SW 1271 (cell line): ENCODE results near the gene KAZN.

Experiments used
- DNase-seq, 2 experiments: peaks; one replicate each; lab custom pipeline; 2025; lab: John Stamatoyannopoulos, UW

Gene KAZN

DNA sequence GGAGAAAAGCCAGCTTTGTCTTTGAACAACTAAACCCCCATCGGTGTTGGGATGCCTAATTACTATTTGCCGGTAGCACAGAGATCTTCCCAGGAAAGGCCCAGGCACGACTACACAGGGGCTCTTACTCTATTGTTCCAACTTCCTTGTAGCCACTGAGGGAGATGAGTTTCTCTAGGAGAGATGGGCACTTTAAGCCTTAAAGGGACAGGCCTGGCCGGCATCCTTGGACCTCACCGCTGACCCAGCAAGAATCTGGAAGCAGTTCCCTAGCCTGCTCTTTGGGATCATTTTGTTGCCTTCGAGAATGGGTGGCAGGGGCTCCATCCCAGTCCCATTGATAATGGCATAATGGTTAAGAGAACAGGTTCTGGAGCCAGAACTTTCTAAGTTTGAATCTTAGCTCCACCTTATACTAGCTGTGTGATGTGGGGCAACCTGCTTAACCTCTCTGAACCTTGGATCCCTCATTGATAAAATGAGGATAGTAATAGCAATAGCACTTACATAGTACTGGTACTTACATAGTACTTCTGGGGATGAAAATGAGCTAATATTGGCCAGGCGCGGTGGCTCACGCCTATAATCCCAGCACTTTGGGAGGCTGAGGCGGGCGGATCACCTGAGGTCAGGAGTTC is 316.0 kb downstream of the KAZN start:
- no peak for DNase-seq

DNA sequence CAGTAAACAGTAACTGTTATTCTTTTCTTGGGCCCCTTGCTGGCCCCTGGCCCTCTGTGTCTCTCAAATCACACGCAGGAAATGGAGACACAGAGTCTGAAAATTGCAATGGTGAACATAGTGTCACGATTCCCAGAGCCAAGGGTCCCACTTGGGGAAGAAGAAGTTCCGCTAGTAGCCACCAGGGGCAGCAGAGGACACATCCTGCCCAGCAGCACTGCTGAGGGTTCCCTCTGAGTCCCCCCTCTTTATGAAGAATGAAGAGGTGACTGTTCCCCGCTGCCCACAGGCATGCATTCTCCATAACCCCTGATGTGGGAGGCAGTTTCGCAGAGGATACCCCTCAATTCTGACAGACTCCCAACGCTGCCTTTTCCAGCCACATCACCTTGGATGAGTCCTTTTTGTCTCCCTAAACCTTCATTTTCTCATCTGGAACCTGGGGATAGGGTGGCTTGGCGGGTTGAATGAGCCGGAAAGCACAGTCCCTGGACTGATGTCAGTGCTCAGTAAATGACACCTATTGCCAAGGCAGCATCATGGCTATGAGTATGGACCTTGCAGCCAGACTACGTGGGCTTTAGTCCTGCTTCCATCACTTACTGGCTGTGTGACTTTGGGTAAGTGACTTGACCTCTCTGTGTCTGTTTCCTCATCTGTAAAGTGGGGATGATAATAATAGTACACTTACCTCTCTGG is 317.0 kb downstream of the KAZN start:
- DNase-seq = peak in 1 of 2 experiments; percentile 9

DNA sequence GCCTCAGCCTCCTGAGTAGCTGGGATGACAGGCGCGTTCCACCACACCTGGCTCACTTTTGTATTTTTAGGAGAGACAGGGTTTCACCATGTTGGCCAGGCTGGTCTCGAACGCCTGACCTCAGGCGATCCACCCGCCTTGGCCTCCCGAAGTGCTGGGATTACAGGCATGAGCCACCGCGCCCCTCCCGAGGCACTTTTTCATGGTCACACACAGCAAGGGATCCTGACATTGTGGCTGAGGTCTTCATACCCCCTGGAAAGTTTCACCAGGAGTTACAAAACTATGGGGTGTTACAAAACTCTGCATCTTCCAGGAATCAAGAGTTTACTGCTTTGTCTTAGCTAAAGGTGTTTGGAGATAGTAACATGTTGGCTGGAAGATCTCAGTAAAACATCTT is 320.8 kb downstream of the KAZN start:
- no peak for DNase-seq

GRCh38 chr1:14919751-14920150 is 321.3 kb downstream of the KAZN start:
- no peak for DNase-seq

GRCh38 chr1:14921057-14921456 is 322.6 kb downstream of the KAZN start:
- no peak for DNase-seq

GRCh38 chr1:14922942-14923726 is 324.6 kb downstream of the KAZN start:
- no peak for DNase-seq

- peak in 1 of 2 experiments; percentile 16 for DNase-seq
Measured at GRCh38 chr1:14923727-14924452, 325.4 kb downstream of the KAZN start.

- peak in 1 of 2 experiments; percentile 8 for DNase-seq
Measured at GRCh38 chr1:14924455-14925331, 326.2 kb downstream of the KAZN start.

DNA sequence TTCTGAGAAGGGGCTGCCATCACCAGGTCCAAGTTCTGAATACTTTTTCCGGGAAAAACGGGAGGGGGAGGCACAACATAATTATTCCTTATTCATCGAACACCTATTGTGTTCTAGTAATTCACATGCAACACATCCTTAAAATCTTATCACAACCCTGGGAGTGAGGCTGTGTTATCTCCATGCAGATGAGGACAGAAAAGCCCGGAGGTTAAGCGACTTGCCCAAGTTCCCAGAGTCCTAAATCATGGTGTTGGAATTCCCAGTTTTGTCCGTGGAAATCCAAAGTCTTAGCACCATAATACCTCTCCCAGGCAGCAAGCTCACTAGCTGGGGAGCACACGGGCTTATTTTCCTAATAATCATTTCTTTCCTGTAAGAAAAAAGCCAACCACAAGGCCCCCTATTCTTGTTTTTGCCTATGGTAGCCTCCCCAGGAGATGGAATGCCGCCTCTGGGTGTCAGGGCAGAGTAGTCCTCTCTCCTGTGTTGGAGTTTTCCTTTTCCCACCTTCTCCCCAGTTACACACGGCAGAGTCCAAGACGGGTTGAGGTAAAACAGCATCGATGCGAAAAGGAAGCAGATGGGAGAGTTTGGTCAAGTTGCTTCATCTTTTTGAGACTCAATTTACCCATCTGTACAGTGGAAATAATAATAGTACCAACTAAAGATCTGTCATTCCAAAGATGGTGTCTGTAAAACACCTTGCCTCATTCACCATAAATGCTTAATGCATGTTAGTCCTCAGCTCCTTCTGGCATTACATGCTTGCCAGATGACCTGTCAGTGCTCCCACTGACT is 327.1 kb downstream of the KAZN start:
- DNase-seq = no peak

GRCh38 chr1:14926229-14926628 is 327.7 kb downstream of the KAZN start:
- no peak for DNase-seq

- DNase-seq = no peak
Measured at GRCh38 chr1:14926818-14927575, 328.5 kb downstream of the KAZN start.

- DNase-seq = no peak
Measured at GRCh38 chr1:14928412-14928811, 329.9 kb downstream of the KAZN start.

GRCh38 chr1:14928886-14929546 is 330.5 kb downstream of the KAZN start:
- DNase-seq = no peak

DNA sequence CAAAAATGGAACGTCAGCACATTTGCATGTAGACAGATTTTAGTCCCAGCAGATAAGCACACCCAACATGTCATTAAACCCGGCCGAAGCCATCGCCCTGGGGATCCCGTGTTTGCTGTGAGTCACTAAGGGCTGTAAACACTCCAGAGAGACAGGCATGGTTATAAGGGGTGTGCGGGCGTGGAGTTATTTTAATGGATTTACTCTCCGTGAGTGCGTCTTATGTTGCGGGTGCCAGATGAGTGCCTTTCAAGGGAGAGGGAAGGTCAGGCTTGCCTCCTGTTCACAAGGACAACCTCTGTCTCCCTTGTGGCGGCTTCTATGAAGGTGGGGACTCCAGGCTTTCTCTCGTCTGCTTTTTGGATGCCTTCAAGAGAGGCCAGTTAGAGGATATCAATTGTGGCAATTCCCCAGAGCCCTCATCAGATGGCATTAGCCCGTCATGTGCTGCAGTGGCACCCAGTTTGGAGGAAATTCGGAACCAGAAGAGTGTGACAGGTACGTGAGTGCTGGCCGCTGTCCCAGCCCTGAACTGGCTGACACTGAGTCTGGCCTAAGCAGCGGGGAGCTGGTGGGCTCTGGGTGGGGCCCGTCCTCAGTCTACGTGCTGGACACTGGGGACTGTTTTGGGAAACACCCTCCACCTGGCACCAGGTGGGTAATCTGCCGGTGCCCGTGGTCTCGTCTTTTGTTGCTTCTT is 331.2 kb downstream of the KAZN start:
- no peak for DNase-seq

DNA sequence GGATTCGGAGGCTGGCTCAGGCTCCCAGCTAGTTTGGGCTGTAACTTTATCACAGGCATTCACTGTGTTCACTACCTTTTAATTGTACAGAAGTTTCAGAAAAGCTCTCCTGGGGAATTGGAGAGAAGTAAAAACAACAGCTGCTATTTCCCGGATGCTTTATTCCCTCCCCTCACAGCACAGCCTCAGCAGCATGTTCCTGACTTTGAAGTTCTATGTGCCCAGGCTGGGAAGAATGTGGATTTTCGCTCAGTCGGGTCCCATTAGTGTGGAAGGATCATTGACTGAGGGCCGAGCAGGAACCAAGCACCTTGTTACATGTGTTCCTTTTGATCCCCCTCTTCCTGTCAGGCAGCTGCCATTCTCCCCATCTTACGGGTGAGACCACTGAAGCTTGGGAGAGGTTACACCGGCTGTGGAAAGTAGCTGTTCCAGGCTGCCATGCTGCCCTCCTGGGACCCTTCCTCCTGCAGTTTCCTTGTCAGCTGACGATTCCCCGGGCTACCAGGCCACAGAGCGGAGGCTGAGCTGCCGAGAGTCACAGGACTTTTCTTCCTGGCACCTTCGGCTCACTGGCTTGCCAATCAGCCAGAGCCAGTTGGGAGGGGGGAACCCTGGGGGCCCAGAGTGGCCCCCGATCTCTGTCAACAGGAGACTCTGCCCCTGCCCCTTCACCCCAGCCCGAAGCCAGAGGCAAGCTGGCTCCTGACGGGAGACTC is 331.9 kb downstream of the KAZN start:
- DNase-seq = no peak

GRCh38 chr1:14932034-14932638 is 333.7 kb downstream of the KAZN start:
- DNase-seq = no peak

- DNase-seq = no peak
Measured at GRCh38 chr1:14934867-14935266, 336.4 kb downstream of the KAZN start.
